DMS 273 (cell line): ENCODE results near the gene EXD3.

Experiments
- DNase-seq: peaks from one replicate; lab custom pipeline; 2025; ENCODE audit not compliant: unreplicated experiment; lab: John Stamatoyannopoulos, UW

Gene EXD3

DNA sequence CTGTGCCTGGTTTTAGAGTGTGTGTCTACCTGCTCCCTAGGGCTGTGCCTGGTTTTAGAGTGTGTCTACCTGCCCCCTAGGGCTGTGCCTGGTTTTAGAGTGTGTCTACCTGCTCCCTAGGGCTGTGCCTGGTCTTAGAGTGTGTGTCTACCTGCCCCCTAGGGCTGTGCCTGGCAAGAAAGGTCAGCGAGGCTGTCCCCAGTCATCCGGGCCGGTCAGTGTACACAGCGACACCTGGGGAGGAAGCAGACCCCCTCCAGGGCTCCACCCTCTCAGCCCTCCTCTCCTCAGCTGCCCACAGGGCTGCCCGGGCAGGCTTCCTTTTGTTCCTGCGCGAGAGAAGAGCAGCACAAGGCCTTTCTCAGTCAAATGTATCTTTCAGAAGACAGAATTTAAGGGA is 125.0 kb downstream of the EXD3 start:
- no peak for DNase-seq

GRCh38 chr9:137296670-137297664 is 126.0 kb downstream of the EXD3 start:
- no peak for DNase-seq

- no peak for DNase-seq
Measured at GRCh38 chr9:137295849-137296669, 126.9 kb downstream of the EXD3 start.

DNA sequence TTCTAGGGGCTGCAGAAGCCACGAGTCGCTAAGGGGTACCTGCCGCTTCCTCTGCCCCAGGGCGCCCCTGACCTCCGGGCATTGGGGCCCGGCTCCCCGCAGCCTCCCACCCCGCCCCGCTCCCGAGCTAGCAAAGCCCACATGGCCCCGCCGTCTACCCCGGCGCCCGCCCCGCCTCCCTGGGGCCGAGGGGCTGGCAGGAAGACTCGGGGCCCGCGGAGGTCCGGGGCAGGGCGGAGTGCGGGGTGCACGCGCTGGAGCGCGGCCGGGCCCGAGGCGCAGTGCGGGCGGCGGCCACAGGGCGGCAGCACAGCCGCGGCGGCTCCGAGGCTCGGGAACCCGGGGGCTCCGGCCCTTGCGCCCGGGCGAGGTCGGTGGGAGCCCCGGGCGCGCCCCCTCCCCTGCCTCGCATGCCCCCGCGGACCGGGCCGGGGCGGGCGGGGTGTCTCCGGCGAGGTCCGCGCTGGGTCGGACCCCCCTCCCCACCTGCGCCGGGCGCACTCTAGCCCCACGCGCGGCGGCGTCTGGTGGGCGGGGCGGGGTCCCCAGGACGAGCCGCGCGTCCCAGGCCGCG is 127.6 kb downstream of the EXD3 start:
- peak; percentile 79 for DNase-seq

DNA sequence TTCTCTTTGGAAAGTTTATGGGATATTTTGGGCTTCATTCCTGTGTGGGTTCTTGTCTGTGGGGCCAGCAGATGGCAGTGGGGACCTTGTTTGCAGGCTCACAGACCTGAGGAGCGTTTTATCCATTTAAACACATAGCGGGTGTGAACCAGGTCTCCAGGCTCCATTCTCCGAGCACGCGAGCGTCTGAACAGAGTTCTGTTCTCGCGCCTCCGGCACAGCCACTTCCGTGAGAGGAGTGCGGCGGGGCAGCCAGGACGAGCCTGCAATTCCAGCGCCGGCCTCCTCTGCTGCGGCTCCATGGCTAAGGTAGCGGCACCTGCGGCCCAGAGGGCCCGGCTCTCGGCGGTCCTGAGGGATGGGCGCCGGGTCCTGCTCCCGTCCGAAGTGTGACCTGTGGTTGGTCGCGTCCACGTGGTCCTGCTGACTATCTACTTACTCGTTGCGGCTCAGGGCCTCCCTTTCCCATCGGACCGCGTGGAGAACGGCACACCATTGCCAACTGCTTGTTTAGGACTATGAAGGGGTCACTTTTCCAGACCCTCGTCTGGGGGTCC is 128.2 kb downstream of the EXD3 start:
- DNase-seq: peak; percentile 66

- peak; percentile 81 for DNase-seq
Measured at GRCh38 chr9:137294091-137294680, 128.8 kb downstream of the EXD3 start.

DNA sequence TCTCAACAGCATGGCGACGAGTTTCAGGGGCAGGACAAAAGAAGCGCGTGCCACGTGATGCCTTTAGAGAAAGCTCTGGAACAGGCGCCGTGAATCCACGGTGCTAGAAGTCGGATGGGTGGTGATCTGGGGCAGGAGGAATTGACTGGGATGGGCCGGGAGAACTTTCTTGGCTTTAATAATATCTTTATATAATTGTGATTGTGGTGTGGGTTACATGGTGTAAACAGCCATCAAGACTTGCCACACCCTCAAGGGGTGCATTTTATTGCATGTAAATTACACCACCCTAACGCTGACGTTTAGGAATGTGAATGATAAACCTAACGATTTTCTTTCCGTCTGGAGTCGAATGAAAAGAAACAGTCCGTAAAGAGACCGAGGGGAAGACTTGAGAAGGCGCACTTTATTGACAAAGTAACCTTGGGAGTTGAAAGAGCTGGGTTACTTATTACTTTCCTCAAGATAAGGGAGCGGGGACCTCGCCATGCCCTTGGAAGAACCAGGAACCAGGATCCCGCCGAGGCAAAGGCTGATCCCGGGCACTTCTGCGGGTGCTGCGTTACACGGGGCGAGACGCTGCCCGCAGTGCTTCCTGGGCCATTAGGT is 129.4 kb downstream of the EXD3 start:
- no peak for DNase-seq

DNA sequence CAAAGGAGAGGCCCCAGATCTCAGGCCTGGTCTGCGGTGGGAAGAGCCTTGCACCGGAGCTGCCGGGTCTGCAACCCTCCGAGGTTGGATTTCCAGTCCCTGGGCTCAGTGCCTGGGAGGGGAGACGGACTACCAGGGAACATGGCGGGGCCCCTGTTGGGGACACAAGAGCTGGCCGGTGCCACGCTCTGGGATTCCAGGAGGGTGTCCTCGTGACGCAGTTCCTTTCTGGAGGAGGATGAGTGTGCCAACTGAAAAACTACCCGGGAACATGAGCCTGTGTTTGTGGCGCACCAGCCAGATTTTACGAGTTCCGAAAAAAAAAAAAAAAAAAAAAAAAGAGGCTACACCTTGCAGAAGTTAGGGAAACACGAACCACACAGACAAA is 129.9 kb downstream of the EXD3 start:
- DNase-seq: no peak

DNA sequence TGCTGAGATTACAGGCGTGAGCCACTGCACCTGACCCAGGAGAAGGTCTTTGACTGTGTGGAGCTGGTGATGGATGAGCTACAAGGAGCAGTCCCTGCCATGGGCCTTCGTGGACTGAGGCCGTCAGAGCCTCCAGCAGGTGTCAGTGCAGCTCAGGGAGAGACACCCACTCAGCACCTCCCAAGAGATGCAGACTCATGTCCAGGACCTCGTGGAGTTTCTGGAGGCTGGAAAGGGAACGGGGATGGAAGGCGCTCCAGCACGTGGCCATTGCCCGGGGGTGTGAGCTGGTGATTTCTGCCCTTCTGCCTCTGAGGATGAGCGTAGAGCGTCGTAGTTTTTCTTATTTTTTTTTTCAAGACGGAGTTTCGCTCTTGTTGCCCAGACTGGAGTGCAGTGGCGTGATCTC is 136.0 kb downstream of the EXD3 start:
- DNase-seq: peak; percentile 76

- DNase-seq: no peak
Measured at GRCh38 chr9:137281345-137282116, 141.4 kb downstream of the EXD3 start.

GRCh38 chr9:137280474-137281344 is 142.3 kb downstream of the EXD3 start:
- DNase-seq: no peak

DNA sequence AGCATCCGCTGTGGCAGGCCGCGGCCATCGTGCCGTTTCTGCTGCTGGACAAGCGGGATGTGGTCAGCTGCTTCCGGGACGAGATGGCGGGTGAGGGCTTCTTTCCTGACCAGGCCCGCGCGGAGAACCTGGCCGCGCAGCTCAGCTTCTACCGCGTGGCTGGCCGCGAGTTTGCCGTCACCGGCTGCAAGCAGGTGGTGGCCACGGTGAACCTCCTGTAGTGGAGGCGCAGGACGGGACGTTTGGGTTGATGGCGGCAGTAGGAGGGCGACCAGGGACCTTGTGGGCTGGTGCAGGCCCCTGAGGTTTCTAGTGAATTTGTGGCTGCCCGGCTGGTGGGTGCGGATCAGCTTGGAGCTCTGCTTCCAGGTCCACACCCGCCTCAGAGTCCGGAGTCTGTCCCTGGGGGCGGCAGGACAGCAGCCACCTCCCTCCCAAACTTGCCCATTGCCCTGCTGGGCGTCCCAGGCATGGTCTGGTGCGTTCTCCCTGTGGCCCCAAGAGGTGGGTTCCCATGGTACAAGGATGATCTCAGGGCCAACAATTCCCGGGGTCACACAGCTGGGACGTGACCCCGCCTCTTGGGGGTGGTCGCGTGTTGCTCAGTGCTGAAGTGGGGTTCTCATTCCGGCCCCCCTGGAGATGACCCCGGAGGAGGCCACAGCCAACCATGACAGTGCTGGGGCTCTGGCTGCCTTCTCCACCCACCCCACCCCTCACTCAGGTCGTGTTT is 143.1 kb downstream of the EXD3 start:
- DNase-seq: no peak

DNA sequence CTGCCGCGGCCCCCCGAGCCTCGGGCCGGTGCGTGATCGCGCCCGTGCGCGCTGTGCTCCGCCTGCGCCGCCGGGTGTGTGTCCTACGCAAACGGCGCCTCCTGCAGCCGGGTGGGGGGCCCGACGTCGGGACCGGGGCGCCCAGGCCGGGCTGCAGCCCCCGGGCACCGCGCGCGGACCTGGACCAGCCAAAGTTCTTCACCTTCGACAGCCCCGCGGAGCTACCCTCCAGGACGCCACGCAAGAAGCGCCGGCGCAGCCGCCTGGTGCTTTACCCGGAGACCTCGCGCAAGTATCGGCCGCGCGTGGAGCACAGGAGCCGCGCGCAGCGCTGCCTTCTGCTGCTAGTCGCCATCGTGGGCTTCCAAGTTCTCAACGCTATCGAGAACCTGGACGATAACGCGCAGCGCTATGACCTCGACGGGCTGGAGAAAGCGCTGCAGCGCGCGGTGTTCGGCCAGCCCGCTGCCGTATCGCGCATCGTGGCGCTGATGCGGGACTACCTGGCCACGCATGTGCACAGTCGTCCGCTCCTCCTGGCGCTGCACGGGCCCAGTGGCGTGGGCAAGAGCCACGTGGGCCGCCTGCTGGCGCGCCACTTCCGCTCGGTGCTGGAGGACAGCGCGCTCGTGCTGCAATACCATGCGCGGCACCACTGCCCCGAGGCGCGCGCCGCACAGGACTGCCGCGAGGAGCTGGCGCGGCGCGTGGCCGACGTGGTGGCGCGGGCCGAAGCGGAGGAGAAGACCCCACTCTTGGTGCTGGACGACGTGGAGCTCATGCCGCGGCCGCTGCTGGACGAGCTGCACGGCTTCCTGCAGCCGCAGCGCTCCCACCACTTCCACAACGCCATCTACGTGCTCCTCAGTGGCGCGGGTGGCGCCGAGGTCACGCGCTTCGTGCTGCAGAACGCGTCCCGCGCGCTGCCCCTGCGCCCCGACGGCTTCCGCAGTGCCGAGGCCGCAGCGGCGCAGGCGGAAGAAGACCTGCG is 143.9 kb downstream of the EXD3 start:
- no peak for DNase-seq

DNA sequence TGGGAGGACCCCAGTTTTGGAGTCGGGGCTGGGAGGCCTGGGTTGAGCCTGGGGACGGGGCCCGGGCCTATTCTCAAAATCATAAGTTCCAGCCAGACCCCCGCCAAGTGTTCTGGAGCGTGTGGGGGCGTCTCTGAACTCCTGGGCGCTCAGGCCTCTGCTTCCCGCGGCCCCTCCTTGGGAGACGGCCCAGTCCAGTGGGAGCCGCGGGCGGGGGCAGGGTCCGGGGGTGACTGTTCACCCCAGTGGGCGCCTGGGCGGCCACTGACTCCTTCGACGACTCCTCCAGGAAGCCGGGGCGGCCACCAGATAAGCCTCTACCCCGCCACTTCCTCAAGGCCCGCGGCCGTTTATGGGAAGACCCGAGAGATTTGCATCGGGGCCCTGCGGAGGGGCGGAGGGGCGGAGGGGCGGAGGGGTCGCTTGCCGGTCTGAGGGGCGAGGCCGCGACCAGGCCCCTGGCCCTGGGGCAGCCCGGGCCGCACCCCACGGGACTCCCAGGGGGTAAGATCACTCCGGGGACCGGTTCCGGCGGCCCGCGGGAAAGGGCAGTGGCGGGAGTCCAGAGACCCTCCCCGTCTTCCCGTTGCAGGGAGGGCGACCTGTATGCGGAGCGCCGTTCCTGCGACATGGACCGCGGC is 144.8 kb downstream of the EXD3 start:
- DNase-seq: no peak

DNA sequence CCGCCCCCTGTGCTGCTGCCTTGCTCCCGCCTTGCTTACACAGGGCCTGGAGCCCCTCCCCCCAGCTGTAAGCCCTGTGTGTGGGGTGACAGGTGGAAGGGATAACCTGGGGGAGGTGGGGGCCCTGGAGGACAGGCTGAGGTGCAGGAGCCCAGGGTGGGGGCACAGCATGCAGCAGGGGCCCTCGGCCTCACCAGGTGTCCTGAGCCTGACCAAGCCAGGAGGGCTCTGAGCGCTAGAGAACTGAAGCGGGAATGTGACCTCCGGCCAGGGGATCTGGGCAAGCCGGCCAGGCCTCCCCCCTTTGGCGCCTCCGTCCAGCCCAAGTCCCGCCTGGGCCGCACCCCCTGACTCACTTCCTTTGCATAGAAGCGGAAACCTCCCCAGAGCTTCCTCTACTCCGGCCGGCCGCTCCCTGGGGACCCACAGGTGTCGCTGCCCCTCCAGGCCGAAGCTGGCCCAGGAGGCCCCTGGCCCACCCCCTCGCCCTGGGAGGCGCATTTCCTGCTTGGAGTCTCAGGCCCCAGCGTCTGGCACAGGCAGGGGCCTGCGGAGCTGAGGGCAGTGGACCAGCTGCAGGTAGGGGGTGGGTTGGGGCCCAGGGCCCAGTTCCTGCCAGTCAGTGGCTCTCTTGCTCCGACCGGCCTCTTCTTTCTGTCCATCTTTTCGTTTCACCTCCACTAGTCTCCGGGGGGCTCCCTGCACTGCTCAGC is 145.5 kb downstream of the EXD3 start, which contains the start of gene TOR4A:
Gene TOR4A (plus strand): TSS at position 398 of the 713 bp plus-strand sequence. CDS start 964 bp downstream, outside the sequence.
- DNase-seq: no peak
